Liver (tissue), 3 donors: Measurements from ENCODE around the gene HS1BP3.

Source experiments
- CTCF ChIP-seq: fragments of 150-350 bp; IDR thresholded peaks from 2 replicates; pipeline ENCODE4 v1.5.1; 2017; ENCODE audit warnings: improper control_type of control experiment, low read depth, low read length; ENCODE audit not compliant: missing input control
- JUND ChIP-seq, 2 donors: IDR thresholded peaks; 2 replicates each; pipeline ENCODE4 v1.6.1; 2016; ENCODE audit warnings: antibody characterized with exemption in 2 of 2
- MAX ChIP-seq: IDR thresholded peaks from 2 replicates; pipeline ENCODE4 v1.6.1; 2016; ENCODE audit warnings: antibody characterized with exemption
- RAD21 ChIP-seq, 2 donors: IDR thresholded peaks; 2 replicates each; pipeline ENCODE4 v1.6.1; 2016; ENCODE audit warnings: antibody characterized with exemption in 2 of 2, mild to moderate bottlenecking in 2 of 2
- REST ChIP-seq: IDR thresholded peaks from 2 replicates; pipeline ENCODE4 v1.6.1; 2016; ENCODE audit warnings: antibody characterized with exemption, mild to moderate bottlenecking
- TAF1 ChIP-seq: conservative IDR thresholded peaks from 2 replicates; pipeline ENCODE4 v1.6.1; 2016; ENCODE audit warnings: antibody characterized with exemption, mild to moderate bottlenecking
- donor health status: healthy.
- donor health status: healthy.

- no peak for TF ChIP-seq JUND (IDR thresholded peaks at IDR 0.05)
- TF ChIP-seq REST: no peak
- no peak for TF ChIP-seq CTCF
- no peak for TF ChIP-seq RAD21 (IDR thresholded peaks at IDR 0.05)
- TF ChIP-seq MAX: no peak
- no peak for TF ChIP-seq TAF1
Observed at GRCh38 chr2:20631617-20632307, 19.1 kb downstream of the HS1BP3 start.
